CD4-positive, alpha-beta memory T cell (primary cell): Measurements from ENCODE around the gene PLCB1. TPM values are rescaled to one million over a fixed set of nuclear protein-coding genes. Genes with fewer than 3 reads are reported as not detected.

Experiments used
- CTCF ChIA-PET: fragments of 350-600 bp; sonication (Branson Sonifier 250); formaldehyde crosslinking; loops from one replicate; lab custom pipeline; 2021; ENCODE audit warnings: inconsistent platforms; ENCODE audit not compliant: partially characterized antibody; lab: Charles Lee
- POLR2A ChIA-PET: fragments of 350-600 bp; sonication (Branson Sonifier 250); formaldehyde crosslinking; loops from one replicate; lab custom pipeline; 2021; ENCODE audit not compliant: partially characterized antibody; lab: Charles Lee
- DNase-seq, 5 donors: peaks; one replicate each; pipeline versions ENCODE4 v3.0.0 to v3.0.0-alpha.2; 2020 to 2022; ENCODE audit warnings: mixed read lengths in 1 of 5
- H3K27ac ChIP-seq: one replicate; pipeline ENCODE4 v1.7.0; 2013; ENCODE audit warnings: low read depth, low read length
- H3K27me3 ChIP-seq: 2 replicates; pipeline ENCODE4 v1.7.0; 2013; ENCODE audit warnings: mild to moderate bottlenecking, low read length, moderate library complexity; ENCODE audit not compliant: insufficient read depth
- H3K36me3 ChIP-seq: 2 replicates; pipeline ENCODE4 v1.7.0; 2013; ENCODE audit warnings: mild to moderate bottlenecking, low read length, moderate library complexity; ENCODE audit not compliant: insufficient read depth
- H3K4me1 ChIP-seq: 2 replicates; pipeline ENCODE4 v1.7.0; 2013; ENCODE audit warnings: mild to moderate bottlenecking, low read length, moderate library complexity; ENCODE audit not compliant: insufficient read depth
- H3K4me3 ChIP-seq, 2 donors: one replicate each; pipeline ENCODE4 v1.7.0; 2013; ENCODE audit warnings: low read length in 2 of 2, mild to moderate bottlenecking in 1 of 2
- H3K9me3 ChIP-seq, 2 donors: one replicate each; pipeline ENCODE4 v1.7.0; 2013; ENCODE audit warnings: low read length in 2 of 2, control low read depth in 1 of 2; ENCODE audit not compliant: control insufficient read depth in 1 of 2
- H3K27ac Mint-ChIP-seq, 7 donors: one replicate each; pipeline ENCODE4 v1.8.0; 2020 to 2021; ENCODE audit warnings: mixed read lengths in 7 of 7, mild to moderate bottlenecking in 6 of 7, inconsistent platforms in 3 of 7, moderate library complexity in 3 of 7
- H3K27me3 Mint-ChIP-seq, 2 donors: one replicate each; pipeline ENCODE4 v1.8.0; 2020 to 2021; ENCODE audit warnings: mixed read lengths in 2 of 2
- H3K36me3 Mint-ChIP-seq, 2 donors: one replicate each; pipeline ENCODE4 v1.8.0; 2020 to 2021; ENCODE audit warnings: mixed read lengths in 2 of 2, inconsistent platforms in 1 of 2, mild to moderate bottlenecking in 1 of 2
- H3K4me1 Mint-ChIP-seq, 4 donors: one replicate each; pipeline ENCODE4 v1.8.0; 2020 to 2021; ENCODE audit warnings: mixed read lengths in 4 of 4, mild to moderate bottlenecking in 1 of 4
- H3K4me3 Mint-ChIP-seq, 8 donors: one replicate each; pipeline ENCODE4 v1.8.0; 2020 to 2021; ENCODE audit warnings: mixed read lengths in 8 of 8, mild to moderate bottlenecking in 7 of 8, moderate library complexity in 6 of 8, inconsistent platforms in 3 of 8
- H3K9me3 Mint-ChIP-seq, 8 donors: one replicate each; pipeline ENCODE4 v1.8.0; 2020 to 2021; ENCODE audit warnings: mixed read lengths in 8 of 8, mild to moderate bottlenecking in 5 of 8, inconsistent platforms in 3 of 8, moderate library complexity in 1 of 8
- intact Hi-C: fragments of 100-400 bp; cut with micrococcal nuclease; formaldehyde crosslinking; loops from one replicate; pipeline ENCODE4 v1.15.1; 2023
- polyA plus RNA-seq, 2 donors: library from polyadenylated mRNA; unstranded; fragments of 300-500 nt; fragmentation: Illumina TruSeq; gene quantifications; one replicate each; pipeline ENCODE4 v1.2.3, GENCODE V29; 2021
- total RNA-seq, 2 experiments: library from RNA; stranded (reverse); gene quantifications; one replicate each; pipeline ENCODE4 v1.2.3, GENCODE V29; 2021

Gene PLCB1
- total and polyA plus RNA-seq, 4 experiments from 2014 or later: 5.5 to 9.6 (median 8.2) TPM

GRCh38 chr20:8807480-8808201 is 675.6 kb downstream of the PLCB1 start:
- Mint-ChIP-seq H3K4me1 (peaks cover 0 to 2% (median 0%) of the 10 kb centered on the region in 4 donors), H3K4me3 (no peak overlapping the region), H3K36me3 (peaks cover 4 to 21% of the 10 kb centered on the region in 2 donors), H3K27ac (no peak overlapping the region), H3K27me3 (no peaks in the 10 kb centered on the region), H3K9me3 (peaks cover 0 to 2% (median 0%) of the 10 kb centered on the region in 8 donors)
- POLR2A ChIA-PET: interaction anchor here (1.1 kb wide), 1 partner anchor 33 kb away, joined by 3 read pairs; no protein-coding TSS in a partner anchor
- CTCF ChIA-PET: no interaction called here
- no peaks in the 10 kb centered on the region for H3K9me3 ChIP-seq
- intact Hi-C loops: no loop called here
- no peaks in the 10 kb centered on the region for H3K36me3 ChIP-seq
- H3K27me3 ChIP-seq: no peaks in the 10 kb centered on the region
- H3K27ac ChIP-seq: no peak overlapping the region
- no peak for DNase-seq
- no peak overlapping the region for H3K4me3 ChIP-seq
- H3K4me1 ChIP-seq: no peaks in the 10 kb centered on the region

GRCh38 chr20:8808202-8808535 is 676.1 kb downstream of the PLCB1 start:
- Mint-ChIP-seq H3K9me3 (peaks cover 0 to 2% (median 0%) of the 10 kb centered on the region in 8 donors), H3K4me3 (no peak overlapping the region), H3K36me3 (peaks cover 4 to 19% of the 10 kb centered on the region in 2 donors), H3K27me3 (no peaks in the 10 kb centered on the region), H3K27ac (no peak overlapping the region), H3K4me1 (peaks cover 0 to 2% (median 0%) of the 10 kb centered on the region in 4 donors)
- ChIA-PET POLR2A (interaction anchor here (1.1 kb wide), 1 partner anchor 32 kb away, joined by 3 read pairs; no protein-coding TSS in a partner anchor), CTCF (no interaction called here)
- no peaks in the 10 kb centered on the region for H3K27me3 ChIP-seq
- no peak overlapping the region for H3K27ac ChIP-seq
- DNase-seq: no peak
- H3K4me3 ChIP-seq: no peak overlapping the region
- no peaks in the 10 kb centered on the region for H3K9me3 ChIP-seq
- H3K36me3 ChIP-seq: no peaks in the 10 kb centered on the region
- intact Hi-C loops: no loop called here
- no peaks in the 10 kb centered on the region for H3K4me1 ChIP-seq

GRCh38 chr20:8809107-8809953 is 677.3 kb downstream of the PLCB1 start:
- H3K4me3 ChIP-seq: no peak overlapping the region
- no peaks in the 10 kb centered on the region for H3K9me3 ChIP-seq
- H3K4me3 Mint-ChIP-seq: no peak overlapping the region
- intact Hi-C loops: no loop called here
- H3K4me1 Mint-ChIP-seq: peaks cover 0 to 2% (median 0%) of the 10 kb centered on the region in 4 donors
- H3K27ac Mint-ChIP-seq: no peak overlapping the region
- no peaks in the 10 kb centered on the region for H3K27me3 Mint-ChIP-seq
- no peak for DNase-seq
- CTCF ChIA-PET: no interaction called here
- POLR2A ChIA-PET: no interaction called here
- no peaks in the 10 kb centered on the region for H3K27me3 ChIP-seq
- H3K9me3 Mint-ChIP-seq: peaks cover 0 to 2% (median 0%) of the 10 kb centered on the region in 8 donors
- no peaks in the 10 kb centered on the region for H3K36me3 ChIP-seq
- H3K36me3 Mint-ChIP-seq: peaks cover 0 to 17% of the 10 kb centered on the region in 2 donors
- H3K27ac ChIP-seq: no peak overlapping the region
- H3K4me1 ChIP-seq: no peaks in the 10 kb centered on the region

- no peak overlapping the region for H3K4me3 Mint-ChIP-seq
- H3K9me3 Mint-ChIP-seq: peaks cover 0 to 4% (median 0%) of the 10 kb centered on the region in 8 donors
- no peaks in the 10 kb centered on the region for H3K36me3 ChIP-seq
- H3K4me3 ChIP-seq: no peak overlapping the region
- H3K27me3 ChIP-seq: no peaks in the 10 kb centered on the region
- no peaks in the 10 kb centered on the region for H3K27me3 Mint-ChIP-seq
- POLR2A ChIA-PET: no interaction called here
- no peak for DNase-seq
- no peak overlapping the region for H3K27ac Mint-ChIP-seq
- no peak overlapping the region for H3K27ac ChIP-seq
- peaks cover 0 to 23% of the 10 kb centered on the region in 2 donors for H3K36me3 Mint-ChIP-seq
- intact Hi-C loops: no loop called here
- H3K9me3 ChIP-seq: no peaks in the 10 kb centered on the region
- H3K4me1 Mint-ChIP-seq: no peaks in the 10 kb centered on the region
- CTCF ChIA-PET: no interaction called here
- H3K4me1 ChIP-seq: no peaks in the 10 kb centered on the region
These were observed 679.9 kb downstream of the PLCB1 start for GRCh38 chr20:8811801-8812594.

GRCh38 chr20:8812817-8813216 is 680.8 kb downstream of the PLCB1 start:
- Mint-ChIP-seq H3K27me3 (no peaks in the 10 kb centered on the region), H3K27ac (no peak overlapping the region), H3K36me3 (peaks cover 0 to 23% of the 10 kb centered on the region in 2 donors), H3K4me3 (no peak overlapping the region), H3K9me3 (peaks cover 0 to 4% (median 0%) of the 10 kb centered on the region in 8 donors), H3K4me1 (no peaks in the 10 kb centered on the region)
- H3K27ac ChIP-seq: no peak overlapping the region
- no peak overlapping the region for H3K4me3 ChIP-seq
- intact Hi-C loops: no loop called here
- H3K9me3 ChIP-seq: no peaks in the 10 kb centered on the region
- POLR2A ChIA-PET: no interaction called here
- CTCF ChIA-PET: interaction anchor here (1.2 kb wide), 1 partner anchor 41 kb away, joined by 3 read pairs; no protein-coding TSS in a partner anchor
- H3K4me1 ChIP-seq: no peaks in the 10 kb centered on the region
- no peak for DNase-seq
- no peaks in the 10 kb centered on the region for H3K27me3 ChIP-seq
- no peaks in the 10 kb centered on the region for H3K36me3 ChIP-seq

GRCh38 chr20:8815208-8815607 is 683.1 kb downstream of the PLCB1 start:
- no peaks in the 10 kb centered on the region for H3K4me1 Mint-ChIP-seq
- Histone ChIP-seq H3K36me3 (no peaks in the 10 kb centered on the region), H3K9me3 (no peaks in the 10 kb centered on the region), H3K27ac (no peak overlapping the region), H3K4me1 (no peaks in the 10 kb centered on the region), H3K4me3 (no peak overlapping the region), H3K27me3 (no peaks in the 10 kb centered on the region)
- H3K27me3 Mint-ChIP-seq: no peaks in the 10 kb centered on the region
- DNase-seq: no peak
- POLR2A ChIA-PET: no interaction called here
- H3K9me3 Mint-ChIP-seq: peaks cover 0 to 5% (median 0%) of the 10 kb centered on the region in 8 donors
- H3K36me3 Mint-ChIP-seq: peaks cover 0 to 23% of the 10 kb centered on the region in 2 donors
- no peak overlapping the region for H3K27ac Mint-ChIP-seq
- CTCF ChIA-PET: no interaction called here
- intact Hi-C loops: no loop called here
- H3K4me3 Mint-ChIP-seq: no peak overlapping the region

GRCh38 chr20:8829256-8829655 is 697.2 kb downstream of the PLCB1 start:
- ChIA-PET POLR2A (no interaction called here), CTCF (no interaction called here)
- H3K27ac Mint-ChIP-seq: no peak overlapping the region
- Histone ChIP-seq H3K4me3 (no peak overlapping the region), H3K9me3 (no peaks in the 10 kb centered on the region), H3K4me1 (no peaks in the 10 kb centered on the region), H3K27me3 (no peaks in the 10 kb centered on the region), H3K27ac (no peak overlapping the region), H3K36me3 (no peaks in the 10 kb centered on the region)
- H3K4me1 Mint-ChIP-seq: peaks cover 0 to 1% (median 0%) of the 10 kb centered on the region in 4 donors
- no peak for DNase-seq
- intact Hi-C loops: no loop called here
- H3K27me3 Mint-ChIP-seq: no peaks in the 10 kb centered on the region
- peaks cover 0 to 6% (median 0%) of the 10 kb centered on the region in 8 donors for H3K9me3 Mint-ChIP-seq
- no peaks in the 10 kb centered on the region for H3K36me3 Mint-ChIP-seq
- H3K4me3 Mint-ChIP-seq: no peak overlapping the region
